Fibroblast of pulmonary artery (primary cell): ENCODE results near the gene DDAH1.
"Not testable (repeated sequence)": the region's sequence is repeated elsewhere in the genome, so short reads cannot be mapped to it uniquely, and the experiment has no call there.

ENCODE experiments used
- DNase-seq: peaks from one replicate; pipeline ENCODE4 v3.0.0-alpha.2; 2010; ENCODE audit warnings: low read depth
- H3K4me3 ChIP-seq: replicated peaks from 2 replicates; pipeline ENCODE4 v1.5.1; 2011; ENCODE audit warnings: low read depth, mild to moderate bottlenecking, control low read depth, low read length, moderate library complexity
- TF ChIP-seq, protein P1 (sequence below): IDR thresholded peaks from 2 replicates; pipeline ENCODE4 v1.5.1; 2011; ENCODE audit warnings: mild to moderate bottlenecking, control low read depth, low read length, inconsistent platforms; ENCODE audit errors: missing control alignments

Gene DDAH1

GRCh38 chr1:85357817-85358216, 107.1 kb downstream of the DDAH1 start:
- no peak for DNase-seq
- no peak overlapping the region for H3K4me3 ChIP-seq
- TF ChIP-seq, protein P1, sequence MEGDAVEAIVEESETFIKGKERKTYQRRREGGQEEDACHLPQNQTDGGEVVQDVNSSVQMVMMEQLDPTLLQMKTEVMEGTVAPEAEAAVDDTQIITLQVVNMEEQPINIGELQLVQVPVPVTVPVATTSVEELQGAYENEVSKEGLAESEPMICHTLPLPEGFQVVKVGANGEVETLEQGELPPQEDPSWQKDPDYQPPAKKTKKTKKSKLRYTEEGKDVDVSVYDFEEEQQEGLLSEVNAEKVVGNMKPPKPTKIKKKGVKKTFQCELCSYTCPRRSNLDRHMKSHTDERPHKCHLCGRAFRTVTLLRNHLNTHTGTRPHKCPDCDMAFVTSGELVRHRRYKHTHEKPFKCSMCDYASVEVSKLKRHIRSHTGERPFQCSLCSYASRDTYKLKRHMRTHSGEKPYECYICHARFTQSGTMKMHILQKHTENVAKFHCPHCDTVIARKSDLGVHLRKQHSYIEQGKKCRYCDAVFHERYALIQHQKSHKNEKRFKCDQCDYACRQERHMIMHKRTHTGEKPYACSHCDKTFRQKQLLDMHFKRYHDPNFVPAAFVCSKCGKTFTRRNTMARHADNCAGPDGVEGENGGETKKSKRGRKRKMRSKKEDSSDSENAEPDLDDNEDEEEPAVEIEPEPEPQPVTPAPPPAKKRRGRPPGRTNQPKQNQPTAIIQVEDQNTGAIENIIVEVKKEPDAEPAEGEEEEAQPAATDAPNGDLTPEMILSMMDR = no peak

- no peak overlapping the region for H3K4me3 ChIP-seq
- no peak for DNase-seq
- TF ChIP-seq, protein P1 = no peak
These were observed 108.8 kb downstream of the DDAH1 start for GRCh38 chr1:85356130-85356529.

GRCh38 chr1:85352055-85352454, 112.9 kb downstream of the DDAH1 start:
- H3K4me3 ChIP-seq = no peak overlapping the region
- no peak for DNase-seq
- TF ChIP-seq, protein P1 = no peak

DNA sequence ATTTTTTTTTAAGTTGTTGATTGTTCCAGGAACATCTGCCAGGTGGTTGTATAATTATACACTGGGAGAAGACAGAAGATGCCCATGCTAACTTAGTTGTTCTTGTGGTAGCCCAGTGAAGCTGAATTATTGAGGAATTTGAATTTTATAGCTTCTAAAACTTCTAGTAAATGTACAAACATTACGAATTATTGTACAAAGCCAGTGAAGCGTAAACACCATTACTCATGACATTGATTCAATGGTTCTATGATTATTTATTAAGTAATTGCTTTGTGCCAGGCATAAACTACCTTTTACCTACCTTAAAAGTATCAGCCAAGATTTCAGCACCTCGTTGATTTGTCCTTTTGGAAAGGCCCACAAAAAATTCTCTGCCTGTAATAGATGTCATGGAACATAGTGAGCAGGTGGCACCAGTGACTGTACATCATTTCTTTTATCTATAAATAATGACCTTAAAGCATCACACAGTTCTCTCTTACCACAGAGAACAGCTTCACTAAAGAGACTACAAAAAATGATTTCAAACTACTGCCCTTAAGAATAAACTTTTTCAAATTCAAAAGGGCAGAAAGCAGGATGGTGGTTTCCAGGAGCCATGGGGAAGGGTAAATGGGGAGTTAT, 113.6 kb downstream of the DDAH1 start:
- H3K4me3 ChIP-seq = no peak overlapping the region
- TF ChIP-seq, protein P1 = no peak
- no peak for DNase-seq

- DNase-seq = no peak
- H3K4me3 ChIP-seq = no peak overlapping the region
- TF ChIP-seq, protein P1 = no peak
These were observed 115.7 kb downstream of the DDAH1 start for GRCh38 chr1:85349224-85349623.

DNA sequence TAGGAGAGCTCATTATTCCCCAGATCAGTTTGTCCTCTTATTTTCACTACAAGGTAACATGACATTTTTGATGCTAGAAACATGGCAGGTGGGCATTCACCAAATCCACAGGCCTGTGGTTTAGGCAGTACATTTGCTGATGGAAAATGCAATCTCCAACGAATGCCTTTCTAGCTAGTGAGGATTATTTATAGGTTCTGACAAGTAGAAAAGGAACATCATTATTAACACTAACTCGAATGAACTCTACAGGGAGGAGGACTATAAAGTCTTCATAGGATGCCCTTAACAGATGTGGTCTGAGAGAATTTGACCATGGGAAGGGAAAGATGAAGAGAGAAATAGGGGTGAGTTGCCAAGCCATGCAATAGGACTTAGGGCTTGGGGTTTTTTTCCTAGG, 117.1 kb downstream of the DDAH1 start:
- no peak overlapping the region for H3K4me3 ChIP-seq
- DNase-seq = no peak
- TF ChIP-seq, protein P1 = no peak

GRCh38 chr1:85347275-85347674, 117.7 kb downstream of the DDAH1 start:
- DNase-seq, H3K4me3 ChIP-seq: not testable (repeated sequence)
